GM12878 (cell line): ENCODE measurements around the gene ADM2. TPM values are rescaled to one million over a fixed set of nuclear protein-coding genes. Genes with fewer than 3 reads are reported as not detected.

Experiments
- BMI1 ChIP-seq: fragments of 450-650 bp; IDR thresholded peaks from 2 replicates; pipeline ENCODE4 v1.6.1; 2016; ENCODE audit warnings: mild to moderate bottlenecking, moderate library complexity, borderline replicate concordance
- IKZF2 ChIP-seq, 2 experiments: fragments of 450-650 bp; IDR thresholded peaks; 2 replicates each; pipeline ENCODE4 v1.6.1; 2017; ENCODE audit warnings: mild to moderate bottlenecking in 2 of 2, moderate library complexity in 2 of 2
- KAT2A ChIP-seq: conservative IDR thresholded peaks from 2 replicates; pipeline ENCODE4 v1.6.1; 2011; ENCODE audit warnings: low read depth, low read length; ENCODE audit not compliant: control insufficient read depth
- MLLT1 ChIP-seq: fragments of 450-650 bp; IDR thresholded peaks from 2 replicates; pipeline ENCODE4 v1.6.1; 2016; ENCODE audit warnings: mild to moderate bottlenecking
- PAX5 ChIP-seq: IDR thresholded peaks from 2 replicates; pipeline ENCODE4 v1.6.1; 2011; ENCODE audit warnings: low read depth, low read length, borderline replicate concordance
- PAX8 ChIP-seq: fragments of 450-650 bp; IDR thresholded peaks from 2 replicates; pipeline ENCODE4 v1.6.1; 2017; ENCODE audit warnings: mild to moderate bottlenecking, moderate library complexity
- RB1 ChIP-seq: fragments of 450-650 bp; formaldehyde crosslinking; IDR thresholded peaks from 2 replicates; pipeline ENCODE4 v1.6.1; 2017; ENCODE audit warnings: mild to moderate bottlenecking, borderline replicate concordance
- RFX5 ChIP-seq: IDR thresholded peaks from 2 replicates; pipeline ENCODE4 v1.6.1; 2011; ENCODE audit warnings: low read depth, low read length, improper control_type of control experiment
- SP1 ChIP-seq: IDR thresholded peaks from one replicate; pipeline ENCODE4 v1.6.1; 2011; ENCODE audit warnings: low read depth, low read length
- SPI1 ChIP-seq: IDR thresholded peaks from 2 replicates; pipeline ENCODE4 v1.6.1; 2011; ENCODE audit warnings: low read depth, mild to moderate bottlenecking, low read length, moderate library complexity, borderline replicate concordance; ENCODE audit not compliant: insufficient read depth
- polyA plus RNA-seq, 11 experiments: library from polyadenylated mRNA; depleted of rRNA in 4 of 11; unstranded in 6 of 11; stranded (reverse) in 5 of 11; fragments of >200 nt; fragmentation: Nextera tagmentation in 4 of 11; fragmentation: Illumina TruSeq in 1 of 11; extraction: Ambion mirVana in 4 of 11; extraction: Trizol in 1 of 11; gene quantifications; 1 replicate in 1 of 11; 2 replicates in 10 of 11; pipeline versions ENCODE4 v1.2.1 to v1.2.3, GENCODE V29; 2011 to 2016; ENCODE audit warnings: inconsistent platforms in 2 of 11, missing spikeins in 2 of 11, low read depth in 1 of 11
- total RNA-seq, 4 experiments: library from RNA; depleted of rRNA in 3 of 4; stranded (reverse); fragments of >200 nt in 3 of 4; fragmentation: Illumina TruSeq in 1 of 4; extraction: Trizol in 1 of 4; gene quantifications; 2 replicates each; pipeline versions ENCODE4 v1.2.1 to v1.2.3, GENCODE V29; 2013 to 2021
- TF ChIP-seq, protein P1 (sequence below): fragments of 450-650 bp; conservative IDR thresholded peaks from 2 replicates; pipeline ENCODE4 v1.6.1; 2017; ENCODE audit warnings: mild to moderate bottlenecking, moderate library complexity
- TF ChIP-seq, protein P2 (sequence below): IDR thresholded peaks from 2 replicates; pipeline ENCODE4 v1.6.1; 2012; ENCODE audit warnings: low read depth, low read length, improper control_type of control experiment

Gene ADM2
- total and polyA plus RNA-seq, 10 of the 15 experiments (the other 5 are each of a cell fraction or from before 2014, with no cell fraction given), result 0.02 to 0.33 (median 0.12) TPM; not detected in 2

DNA sequence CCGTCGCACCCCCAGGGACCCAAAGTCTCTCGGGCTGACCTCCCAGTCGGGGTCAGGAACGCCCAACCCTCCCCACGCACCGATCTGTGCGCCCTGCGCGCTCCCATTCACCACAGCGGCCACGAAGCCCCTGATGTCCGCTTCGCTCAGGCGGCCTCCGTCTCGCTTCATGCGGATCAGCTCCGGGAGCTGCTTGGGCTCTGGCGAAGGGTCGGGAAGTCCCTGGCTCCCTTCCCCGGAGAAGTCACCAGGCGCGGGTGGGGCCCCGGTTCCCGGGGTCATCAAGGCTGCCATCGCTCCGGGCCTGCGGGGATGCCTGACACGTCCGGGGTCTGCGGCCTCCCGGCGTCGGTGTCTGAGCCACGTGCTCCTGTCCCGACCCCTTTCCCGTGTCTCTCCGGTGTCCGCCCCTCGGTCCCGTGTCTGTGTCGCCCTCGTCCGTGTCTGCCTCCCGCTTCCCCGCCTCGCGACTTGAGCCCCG lies 48.1 kb downstream of the ADM2 start (continued):
- TF ChIP-seq, protein P1, sequence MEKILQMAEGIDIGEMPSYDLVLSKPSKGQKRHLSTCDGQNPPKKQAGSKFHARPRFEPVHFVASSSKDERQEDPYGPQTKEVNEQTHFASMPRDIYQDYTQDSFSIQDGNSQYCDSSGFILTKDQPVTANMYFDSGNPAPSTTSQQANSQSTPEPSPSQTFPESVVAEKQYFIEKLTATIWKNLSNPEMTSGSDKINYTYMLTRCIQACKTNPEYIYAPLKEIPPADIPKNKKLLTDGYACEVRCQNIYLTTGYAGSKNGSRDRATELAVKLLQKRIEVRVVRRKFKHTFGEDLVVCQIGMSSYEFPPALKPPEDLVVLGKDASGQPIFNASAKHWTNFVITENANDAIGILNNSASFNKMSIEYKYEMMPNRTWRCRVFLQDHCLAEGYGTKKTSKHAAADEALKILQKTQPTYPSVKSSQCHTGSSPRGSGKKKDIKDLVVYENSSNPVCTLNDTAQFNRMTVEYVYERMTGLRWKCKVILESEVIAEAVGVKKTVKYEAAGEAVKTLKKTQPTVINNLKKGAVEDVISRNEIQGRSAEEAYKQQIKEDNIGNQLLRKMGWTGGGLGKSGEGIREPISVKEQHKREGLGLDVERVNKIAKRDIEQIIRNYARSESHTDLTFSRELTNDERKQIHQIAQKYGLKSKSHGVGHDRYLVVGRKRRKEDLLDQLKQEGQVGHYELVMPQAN, result no peak
- TF ChIP-seq RFX5 (no peak), RB1 (no peak), IKZF2 (IDR thresholded peaks at IDR 0.05) (no peak), SP1 (no peak), PAX8 (no peak), SPI1 (no peak), BMI1 (no peak), KAT2A (no peak), PAX5 (no peak), MLLT1 (peak; percentile 96)
- TF ChIP-seq, protein P2, sequence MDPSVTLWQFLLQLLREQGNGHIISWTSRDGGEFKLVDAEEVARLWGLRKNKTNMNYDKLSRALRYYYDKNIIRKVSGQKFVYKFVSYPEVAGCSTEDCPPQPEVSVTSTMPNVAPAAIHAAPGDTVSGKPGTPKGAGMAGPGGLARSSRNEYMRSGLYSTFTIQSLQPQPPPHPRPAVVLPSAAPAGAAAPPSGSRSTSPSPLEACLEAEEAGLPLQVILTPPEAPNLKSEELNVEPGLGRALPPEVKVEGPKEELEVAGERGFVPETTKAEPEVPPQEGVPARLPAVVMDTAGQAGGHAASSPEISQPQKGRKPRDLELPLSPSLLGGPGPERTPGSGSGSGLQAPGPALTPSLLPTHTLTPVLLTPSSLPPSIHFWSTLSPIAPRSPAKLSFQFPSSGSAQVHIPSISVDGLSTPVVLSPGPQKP, result no peak
